Measurements from ENCODE around the gene ALOX12.

- TF ChIP-seq POLR2A (IDR thresholded peaks at IDR 0.05), result peak; percentile 65 to 78
- no peak for TF ChIP-seq CTCF (IDR thresholded peaks at IDR 0.05 in 4 of 5, conservative IDR thresholded peaks at IDR 0.05 in 1 of 5)
These were observed 27.9 kb downstream of the ALOX12 start for GRCh38 chr17:7023576-7024401.

Measured in gastrocnemius medialis (tissue), 4 donors.